ENCODE measurements around the gene RNASEH2B. TPM values are rescaled to one million over a fixed set of nuclear protein-coding genes. Genes with fewer than 3 reads are reported as not detected.

The RNASEH2B gene
- total and polyA plus RNA-seq, 2 of the 8 experiments (the other 6 are each of a cell fraction or from before 2014, with no cell fraction given): 19.3 to 43.9 TPM

DNA sequence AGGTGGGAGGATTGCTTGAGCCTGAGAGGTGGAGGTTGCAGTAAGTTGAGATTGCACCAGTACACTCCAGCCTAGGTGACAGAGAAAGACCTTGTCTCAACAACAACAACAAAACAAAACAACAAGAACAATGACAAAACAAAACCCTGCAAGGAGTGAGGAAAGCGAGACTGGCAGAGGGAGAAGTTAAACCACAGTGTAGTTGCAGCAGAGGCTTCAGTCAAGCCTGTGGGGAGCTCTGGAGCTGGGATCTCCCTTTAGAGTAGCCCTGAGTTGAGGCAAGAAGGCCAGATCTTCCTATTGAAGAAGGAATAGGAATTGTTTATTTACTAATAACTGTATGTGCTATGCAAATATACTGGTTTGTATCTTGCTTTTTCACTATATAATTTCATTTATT lies 25.3 kb upstream of the RNASEH2B start:
- DNase-seq (ENCODE audit: low read depth in 1 of 2, low spot score in 2 of 2) (no peak), FAIRE-seq (no peak)
- Histone ChIP-seq H2BK12ac (ENCODE audit: low read depth, low read length) (no peak overlapping the region), H2BK15ac (ENCODE audit: low read length) (no peak overlapping the region), H4K20me1 (replicated peaks in 1 of 2; ENCODE audit: control insufficient read depth in 1 of 2, insufficient read depth in 2 of 2, low read length in 2 of 2) (no peaks in the 10 kb centered on the region), H3K14ac (ENCODE audit: insufficient read length) (no peak overlapping the region), H3K27ac (ENCODE audit: low read depth, low read length) (no peak overlapping the region), H3K56ac (replicated peaks; ENCODE audit: insufficient read length, low read depth, low read length) (no peak overlapping the region), H3K18ac (ENCODE audit: extremely low read depth, low read length) (no peak overlapping the region), H3K79me2 (ENCODE audit: control insufficient read depth in 1 of 2, insufficient read depth in 2 of 2, low read length in 2 of 2) (no peaks in the 10 kb centered on the region), H2BK120ac (replicated peaks; ENCODE audit: low read depth, low read length) (no peak overlapping the region), H3K36me3 (ENCODE audit: control insufficient read depth in 2 of 4, insufficient read depth in 4 of 4, low read length in 3 of 4) (no peaks in the 10 kb centered on the region), H3K4me2 (ENCODE audit: insufficient read depth in 1 of 2, low read depth in 2 of 2, low read length in 2 of 2) (no peak overlapping the region), H3K23ac (ENCODE audit: insufficient read length) (no peak overlapping the region), H3K4me1 (replicated peaks in 1 of 4; ENCODE audit: control insufficient read depth in 3 of 4, insufficient read depth in 4 of 4, low read length in 3 of 4) (no peaks in the 10 kb centered on the region), H3K9ac (replicated peaks in 1 of 4; ENCODE audit: extremely low read depth in 1 of 4, low read depth in 3 of 4, low read length in 3 of 4) (no peak overlapping the region), H3K27me3 (replicated peaks in 1 of 4; ENCODE audit: control insufficient read depth in 3 of 4, extremely low read depth in 1 of 4, insufficient read depth in 3 of 4, low read length in 3 of 4) (no peaks in the 10 kb centered on the region), H3K4ac (replicated peaks; ENCODE audit: insufficient read length, low read depth, low read length) (no peak overlapping the region), H2BK5ac (ENCODE audit: low read depth, low read length) (no peak overlapping the region), H3K9me3 (ENCODE audit: insufficient read depth in 2 of 2, low read depth in 1 of 2, low read length in 1 of 2) (no peaks in the 10 kb centered on the region), H3K4me3 (ENCODE audit: extremely low read depth in 1 of 4, insufficient read depth in 2 of 4, low read depth in 3 of 4, low read length in 4 of 4) (no peak overlapping the region), H4K5ac (ENCODE audit: insufficient read length, low read depth, low read length) (no peak overlapping the region), H2BK20ac (ENCODE audit: low read length) (no peak overlapping the region), H3K79me1 (ENCODE audit: low read depth, low read length) (no peaks in the 10 kb centered on the region), H3K23me2 (ENCODE audit: low read depth, low read length) (no peaks in the 10 kb centered on the region), H4K91ac (replicated peaks; ENCODE audit: insufficient read length, low read length) (no peak overlapping the region), H2AFZ (ENCODE audit: low read length) (peak overlapping the region; percentile 93), H2AK5ac (ENCODE audit: low read depth, low read length) (no peak overlapping the region), H4K8ac (ENCODE audit: extremely low read depth, insufficient read depth, low read length) (no peak overlapping the region)
- WGBS, 2 experiments (ENCODE audit: extremely low coverage in 1 of 2, insufficient coverage in 1 of 2, insufficient read length in 1 of 2, insufficient replicate concordance in 2 of 2, low coverage in 1 of 2, low lambda C conversion rate in 2 of 2, missing lambda C conversion rate in 1 of 2): 74% methylated on average over 1 of the region's 1 CpG; no CpG with 5 or more reads in 1 of the 2 experiments
- no peak for TF ChIP-seq HDAC2 (IDR thresholded peaks at IDR 0.05; ENCODE audit: borderline replicate concordance in 1 of 2, low read depth in 2 of 2, low read length in 2 of 2)
- ChIA-PET POLR2A (ENCODE audit: partially characterized antibody) (no interaction called here), CTCF (ENCODE audit: partially characterized antibody) (interaction anchor here (1.0 kb wide), 1 partner anchor 33 kb away, joined by 3 read pairs; no protein-coding TSS in a partner anchor)

All from H1 (cell line).